Large intestine (tissue), 12 donors: ENCODE results near the gene DET1. TPM values are rescaled to one million over a fixed set of nuclear protein-coding genes. Genes with fewer than 3 reads are reported as not detected.
A peak's percentile ranks its signal among the peaks of the same experiment; 100 is the strongest.

ENCODE experiments used
- DNase-seq, 2 donors: peaks; one replicate each; pipeline versions ENCODE4 v3.0.0 to v3.0.0-alpha.2; 2013
- H3K27ac ChIP-seq: one replicate; pipeline ENCODE4 v1.5.1; 2013; ENCODE audit warnings: low read length
- H3K27me3 ChIP-seq: 2 replicates; pipeline ENCODE4 v1.6.1; 2013; ENCODE audit warnings: low read length; ENCODE audit not compliant: control insufficient read depth, insufficient read depth
- H3K36me3 ChIP-seq: 2 replicates; pipeline ENCODE4 v1.6.1; 2013; ENCODE audit warnings: low read length; ENCODE audit not compliant: control insufficient read depth, insufficient read depth
- H3K4me1 ChIP-seq: one replicate; pipeline ENCODE4 v1.6.1; 2013; ENCODE audit warnings: low read length; ENCODE audit not compliant: control insufficient read depth, insufficient read depth
- H3K4me3 ChIP-seq: one replicate; pipeline ENCODE4 v1.5.1; 2013; ENCODE audit warnings: low read length
- H3K9me3 ChIP-seq: one replicate; pipeline ENCODE4 v1.6.1; 2013; ENCODE audit warnings: mild to moderate bottlenecking, low read depth, low read length, moderate library complexity; ENCODE audit not compliant: control insufficient read depth
- WGBS: methylation state at CpG from one replicate; pipeline ENCODE4 v1.1.5; 2013; ENCODE audit warnings: low lambda C conversion rate; ENCODE audit not compliant: insufficient coverage; 5-methylcytosine and 5-hydroxymethylcytosine counted together
- long read RNA-seq, 11 donors: transcript quantifications; one replicate each; lab custom pipeline, GENCODE V29; 2026
- polyA plus RNA-seq: library from polyadenylated mRNA; unstranded; fragments of 120-200 nt; gene quantifications from one replicate; pipeline ENCODE4 v1.2.1, GENCODE V29; 2013

The DET1 gene
- 12.1 TPM for polyA plus RNA-seq
- long read RNA-seq, donor 1, partial matches to known transcripts: 0 of 7 reads
- long read RNA-seq, donor 1, other reads (novel, unspliced or antisense): 0 of 7 reads
- long read RNA-seq, donor 2, transcript DET1-208 (1 exons, 3,844 nt): major isoform, 6 of 9 reads
- long read RNA-seq, donor 2, partial matches to known transcripts: 0 of 9 reads
- long read RNA-seq, donor 2, other reads (novel, unspliced or antisense): 0 of 9 reads
- long read RNA-seq, donor 3: 0 reads
- long read RNA-seq, donor 4, partial matches to known transcripts: 0 of 2 reads
- long read RNA-seq, donor 4, other reads (novel, unspliced or antisense): 0 of 2 reads
- long read RNA-seq, donor 5, partial matches to known transcripts: 0 of 5 reads
- long read RNA-seq, donor 5, other reads (novel, unspliced or antisense): 0 of 5 reads
- long read RNA-seq, donor 6, transcript DET1-208 (1 exons, 3,844 nt): major isoform, 8 of 10 reads
- long read RNA-seq, donor 6, partial matches to known transcripts: 0 of 10 reads
- long read RNA-seq, donor 6, other reads (novel, unspliced or antisense): 0 of 10 reads
- long read RNA-seq, donor 7, partial matches to known transcripts: 0 of 1 reads
- long read RNA-seq, donor 7, other reads (novel, unspliced or antisense): 0 of 1 reads
- long read RNA-seq, donor 8, transcript DET1-208 (1 exons, 3,844 nt): major isoform, 9 of 10 reads
- long read RNA-seq, donor 8, partial matches to known transcripts: 0 of 10 reads
- long read RNA-seq, donor 8, other reads (novel, unspliced or antisense): 0 of 10 reads
- long read RNA-seq, donor 9, partial matches to known transcripts: 0 of 1 reads
- long read RNA-seq, donor 9, other reads (novel, unspliced or antisense): 0 of 1 reads
- long read RNA-seq, donor 10, partial matches to known transcripts: 0 of 2 reads
- long read RNA-seq, donor 10, other reads (novel, unspliced or antisense): 0 of 2 reads
- long read RNA-seq, donor 11, partial matches to known transcripts: 0 of 3 reads
- long read RNA-seq, donor 11, other reads (novel, unspliced or antisense): 0 of 3 reads

GRCh38 chr15:88546248-88547129 lies at the start of gene DET1:
DET1 (minus strand) TSS chr15:88546681; CDS start chr15:88531705, 14,976 bp downstream.
- Histone ChIP-seq H3K27ac (peak within 1 kb of the TSS; percentile 54), H3K4me1 (no peaks in the 10 kb centered on the region), H3K4me3 (peak within 1 kb of the TSS; percentile 54), H3K9me3 (no peaks in the 10 kb centered on the region), H3K27me3 (no peaks in the 10 kb centered on the region), H3K36me3 (peaks cover 8% of the 10 kb centered on the region)
- DNase-seq: peak; percentile 94 to 97
- WGBS: 0% methylated on average over 4 of the region's 33 CpGs

GRCh38 chr15:88591384-88591783 lies 44.9 kb upstream of the DET1 start:
- no peaks in the 10 kb centered on the region for H3K36me3 ChIP-seq
- no peak overlapping the region for H3K4me3 ChIP-seq
- H3K27ac ChIP-seq: no peak overlapping the region
- H3K9me3 ChIP-seq: no peaks in the 10 kb centered on the region
- no peaks in the 10 kb centered on the region for H3K4me1 ChIP-seq
- H3K27me3 ChIP-seq: no peaks in the 10 kb centered on the region
- DNase-seq: no peak

- Histone ChIP-seq H3K4me1 (no peaks in the 10 kb centered on the region), H3K27me3 (no peaks in the 10 kb centered on the region), H3K9me3 (no peaks in the 10 kb centered on the region), H3K36me3 (no peaks in the 10 kb centered on the region), H3K27ac (no peak overlapping the region), H3K4me3 (no peak overlapping the region)
- DNase-seq: no peak
- 60% methylated on average over 5 of the region's 6 CpGs for WGBS
Measured at GRCh38 chr15:88590759-88591158, 44.3 kb upstream of the DET1 start.

- no peaks in the 10 kb centered on the region for H3K27me3 ChIP-seq
- H3K9me3 ChIP-seq: peaks cover 6% of the 10 kb centered on the region
- no peaks in the 10 kb centered on the region for H3K4me1 ChIP-seq
- H3K27ac ChIP-seq: no peak overlapping the region
- no CpG with 5 or more reads among the region's 4 CpGs for whole genome bisulfite sequencing
- H3K36me3 ChIP-seq: no peaks in the 10 kb centered on the region
- no peak for DNase-seq
- no peak overlapping the region for H3K4me3 ChIP-seq
Measured at GRCh38 chr15:88586401-88587162, 40.1 kb upstream of the DET1 start.

- 100% methylated on average over 1 of the region's 4 CpGs for WGBS
- H3K4me3 ChIP-seq: no peak overlapping the region
- no peak for DNase-seq
- no peaks in the 10 kb centered on the region for H3K36me3 ChIP-seq
- peaks cover 6% of the 10 kb centered on the region for H3K9me3 ChIP-seq
- no peaks in the 10 kb centered on the region for H3K27me3 ChIP-seq
- no peak overlapping the region for H3K27ac ChIP-seq
- H3K4me1 ChIP-seq: no peaks in the 10 kb centered on the region
Measured at GRCh38 chr15:88580532-88580931, 34.1 kb upstream of the DET1 start.

GRCh38 chr15:88579322-88579721 lies 32.8 kb upstream of the DET1 start:
- H3K27ac ChIP-seq: no peak overlapping the region
- H3K9me3 ChIP-seq: peaks cover 6% of the 10 kb centered on the region
- no peaks in the 10 kb centered on the region for H3K36me3 ChIP-seq
- no peaks in the 10 kb centered on the region for H3K4me1 ChIP-seq
- H3K27me3 ChIP-seq: no peaks in the 10 kb centered on the region
- no peak for DNase-seq
- H3K4me3 ChIP-seq: no peak overlapping the region
- 80% methylated on average over 1 of the region's 3 CpGs for WGBS

GRCh38 chr15:88574655-88575054 lies 28.2 kb upstream of the DET1 start:
- DNase-seq: no peak
- H3K36me3 ChIP-seq: no peaks in the 10 kb centered on the region
- H3K9me3 ChIP-seq: no peaks in the 10 kb centered on the region
- H3K27me3 ChIP-seq: no peaks in the 10 kb centered on the region
- H3K4me1 ChIP-seq: peaks cover 15% of the 10 kb centered on the region
- 100% methylated on average over 1 of the region's 7 CpGs for WGBS
- H3K4me3 ChIP-seq: no peak overlapping the region
- H3K27ac ChIP-seq: no peak overlapping the region

- peaks cover 15% of the 10 kb centered on the region for H3K4me1 ChIP-seq
- no CpG with 5 or more reads among the region's 1 CpG for WGBS
- no peaks in the 10 kb centered on the region for H3K36me3 ChIP-seq
- H3K4me3 ChIP-seq: no peak overlapping the region
- no peak for DNase-seq
- H3K27ac ChIP-seq: no peak overlapping the region
- no peaks in the 10 kb centered on the region for H3K27me3 ChIP-seq
- no peaks in the 10 kb centered on the region for H3K9me3 ChIP-seq
Measured at GRCh38 chr15:88574077-88574476, 27.6 kb upstream of the DET1 start.

GRCh38 chr15:88571852-88572259 lies 25.4 kb upstream of the DET1 start:
- H3K27ac ChIP-seq: no peak overlapping the region
- peak in 1 of 2 donors; percentile 59 for DNase-seq
- H3K9me3 ChIP-seq: no peaks in the 10 kb centered on the region
- no peaks in the 10 kb centered on the region for H3K27me3 ChIP-seq
- H3K4me1 ChIP-seq: peaks cover 15% of the 10 kb centered on the region
- no peaks in the 10 kb centered on the region for H3K36me3 ChIP-seq
- WGBS: no CpG with 5 or more reads among the region's 5 CpGs
- H3K4me3 ChIP-seq: no peak overlapping the region
